RWPE2 (cell line): ENCODE measurements around the gene CSNK1A1L.

Experiments
- ATAC-seq: fragments of 200-7000 bp; cut with Tn5 transposase; 3 replicates; pipeline ENCODE4 v1.9.1; 2021; ENCODE audit warnings: low read depth
- DNase-seq: peaks from one replicate; pipeline ENCODE4 v3.0.0-alpha.2; 2020; ENCODE audit warnings: low spot score
- H3K27ac ChIP-seq: fragments of 450-650 bp; 2 replicates; pipeline ENCODE4 v1.5.1; 2017; ENCODE audit warnings: mild to moderate bottlenecking; ENCODE audit not compliant: poor library complexity, severe bottlenecking
- H3K27me3 ChIP-seq: fragments of 250-450 bp; sonication (Bioruptor Pico); 2 replicates; pipeline ENCODE4 v1.5.1; 2021; ENCODE audit warnings: mild to moderate bottlenecking, moderate library complexity; ENCODE audit not compliant: insufficient read depth, poor library complexity, severe bottlenecking
- H3K36me3 ChIP-seq: fragments of 250-450 bp; sonication (Bioruptor Pico); 2 replicates; pipeline ENCODE4 v1.5.1; 2020; ENCODE audit warnings: low read depth, mild to moderate bottlenecking, moderate library complexity
- H3K4me1 ChIP-seq: fragments of 250-450 bp; sonication (Bioruptor Pico); 2 replicates; pipeline ENCODE4 v1.5.1; 2021; ENCODE audit warnings: mild to moderate bottlenecking, moderate library complexity; ENCODE audit not compliant: insufficient read depth, poor library complexity, severe bottlenecking
- H3K4me3 ChIP-seq: fragments of 250-450 bp; sonication (Bioruptor Pico); 2 replicates; pipeline ENCODE4 v1.5.1; 2021; ENCODE audit warnings: mild to moderate bottlenecking, moderate library complexity; ENCODE audit not compliant: severe bottlenecking
- H3K9me3 ChIP-seq: fragments of 250-450 bp; sonication (Bioruptor Pico); 2 replicates; pipeline ENCODE4 v1.5.1; 2021; ENCODE audit warnings: mild to moderate bottlenecking, moderate library complexity; ENCODE audit not compliant: severe bottlenecking
- CTCF ChIP-seq: fragments of 450-650 bp; IDR thresholded peaks from one replicate; pipeline ENCODE4 v1.5.1; 2017; ENCODE audit warnings: mild to moderate bottlenecking, moderate library complexity; ENCODE audit not compliant: poor library complexity, severe bottlenecking

Gene CSNK1A1L

GRCh38 chr13:37136633-37137032 lies 31.2 kb upstream of the CSNK1A1L start:
- Histone ChIP-seq H3K27me3 (no peaks in the 10 kb centered on the region), H3K4me1 (no peaks in the 10 kb centered on the region), H3K9me3 (no peaks in the 10 kb centered on the region), H3K4me3 (no peak overlapping the region), H3K27ac (no peak overlapping the region), H3K36me3 (no peaks in the 10 kb centered on the region)
- DNase-seq (no peak), ATAC-seq (no peak)
- no peak for TF ChIP-seq CTCF

- H3K27me3 ChIP-seq, result no peaks in the 10 kb centered on the region
- ATAC-seq (no peak), DNase-seq (no peak)
- H3K27ac ChIP-seq, result no peak overlapping the region
- H3K36me3 ChIP-seq, result no peaks in the 10 kb centered on the region
- TF ChIP-seq CTCF, result no peak
- no peaks in the 10 kb centered on the region for H3K4me1 ChIP-seq
- no peaks in the 10 kb centered on the region for H3K9me3 ChIP-seq
- no peak overlapping the region for H3K4me3 ChIP-seq
Measured at GRCh38 chr13:37136187-37136586, 30.7 kb upstream of the CSNK1A1L start.

- DNase-seq, result no peak
- no peak for ATAC-seq
- Histone ChIP-seq H3K36me3 (no peaks in the 10 kb centered on the region), H3K27ac (no peak overlapping the region), H3K9me3 (no peaks in the 10 kb centered on the region), H3K4me3 (no peak overlapping the region), H3K4me1 (no peaks in the 10 kb centered on the region), H3K27me3 (no peaks in the 10 kb centered on the region)
- no peak for TF ChIP-seq CTCF
Measured at GRCh38 chr13:37134411-37135041, 29.1 kb upstream of the CSNK1A1L start.

DNA sequence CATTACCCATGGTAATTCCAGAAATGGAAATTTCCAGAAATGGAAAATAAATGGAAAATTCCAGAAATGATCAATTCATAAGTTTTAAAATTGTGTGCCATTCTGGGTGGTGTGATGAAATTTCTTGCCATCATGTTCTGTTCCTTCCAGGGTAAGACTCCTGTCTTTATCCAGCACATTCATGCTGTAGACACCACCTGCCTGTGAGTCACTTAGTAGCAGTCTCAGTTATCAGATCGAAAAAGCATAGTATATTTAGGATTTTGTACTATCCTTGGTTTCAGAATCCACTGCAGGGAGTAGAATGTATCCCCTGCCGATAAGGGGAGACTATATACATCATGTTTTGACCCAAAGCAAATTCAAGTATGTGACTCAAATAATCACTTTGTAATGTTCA lies 26.7 kb upstream of the CSNK1A1L start:
- no peak for ATAC-seq

More for the DNA sequence above, 26.7 kb upstream of the CSNK1A1L start:
- Histone ChIP-seq H3K27ac (no peak overlapping the region), H3K27me3 (no peaks in the 10 kb centered on the region), H3K9me3 (no peaks in the 10 kb centered on the region), H3K36me3 (no peaks in the 10 kb centered on the region), H3K4me1 (no peaks in the 10 kb centered on the region), H3K4me3 (no peak overlapping the region)
- DNase-seq, result no peak
- TF ChIP-seq CTCF, result no peak
